Cerebellar nuclear complex (tissue), 1 donor: Measurements from ENCODE around the gene CTIF.
A peak's percentile ranks its signal among the peaks of the same experiment; 100 is the strongest.

Experiments
- DNase-seq, 2 experiments: peaks; one replicate each; lab custom pipeline; 2025; lab: John Stamatoyannopoulos, UW

Gene CTIF

DNA sequence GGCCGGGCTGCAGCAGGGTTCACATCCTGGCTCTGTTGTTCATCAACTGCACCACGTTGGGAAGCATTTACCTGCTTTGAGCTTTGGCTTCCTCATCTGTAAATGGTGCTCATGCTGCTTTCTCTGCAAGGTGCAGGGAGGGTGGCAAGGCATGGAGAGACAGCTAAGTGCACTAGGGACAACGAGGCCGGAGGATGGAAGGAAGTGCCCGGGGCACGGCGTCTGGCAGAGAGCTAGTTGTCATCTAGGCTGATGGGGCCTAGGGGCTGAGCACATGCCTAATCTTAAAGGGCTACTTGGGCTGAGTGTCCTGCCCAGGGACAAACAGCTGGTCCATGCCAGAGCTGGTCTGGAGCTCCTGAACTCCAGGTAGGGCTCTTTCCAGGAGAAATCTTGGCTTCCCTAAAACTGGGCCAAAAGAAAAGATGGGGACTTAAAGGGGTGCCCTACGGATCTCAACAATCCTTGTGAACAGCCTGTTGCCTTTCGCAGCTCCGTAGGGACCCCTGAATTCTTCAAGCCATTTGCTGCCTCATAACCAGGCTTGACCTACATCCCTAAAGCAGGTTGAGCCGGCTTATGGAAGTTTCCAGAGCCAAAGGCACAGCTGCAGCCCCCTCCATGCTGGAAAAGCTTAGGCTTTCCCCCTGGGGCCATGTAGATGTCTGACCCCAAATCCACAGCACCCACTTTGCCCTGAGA, 281.1 kb downstream of the CTIF start:
- no peak for DNase-seq

DNA sequence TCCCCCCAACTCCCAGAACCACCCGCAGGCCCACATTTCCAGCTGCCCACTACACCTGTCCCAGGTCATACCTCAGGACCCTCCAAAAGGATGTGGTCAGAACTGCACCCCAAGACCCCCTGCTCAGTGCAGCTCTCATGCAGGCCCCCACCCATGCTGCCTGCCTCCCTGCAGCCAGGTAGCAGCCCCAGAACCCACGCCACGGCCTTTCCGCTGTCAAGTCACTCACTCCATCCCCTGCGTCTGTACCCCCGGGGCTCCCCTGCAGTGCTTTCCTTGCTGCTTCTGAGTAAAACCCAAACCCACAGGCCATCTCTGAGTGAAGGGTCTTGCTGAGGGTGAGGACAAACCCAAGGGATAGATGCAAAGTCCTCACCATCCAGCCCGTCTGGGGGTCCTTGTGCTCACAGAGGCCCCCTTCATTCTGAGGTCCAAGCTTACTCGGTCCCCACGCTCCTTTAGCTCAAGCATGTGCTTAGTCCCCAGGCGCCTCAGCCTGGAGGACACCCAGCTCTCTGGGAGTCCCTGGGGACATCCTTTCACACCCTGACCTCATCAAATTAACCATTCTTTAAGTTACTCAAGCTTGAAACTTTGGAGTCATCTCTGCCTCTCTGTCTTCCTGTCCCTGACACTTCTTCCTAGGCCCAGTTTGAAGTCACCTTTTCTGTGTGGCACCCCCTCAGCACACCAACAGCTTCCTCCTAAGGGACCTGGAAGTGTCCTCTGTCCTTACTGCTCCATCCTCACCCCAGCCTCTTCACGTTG, 281.8 kb downstream of the CTIF start:
- no peak for DNase-seq

DNA sequence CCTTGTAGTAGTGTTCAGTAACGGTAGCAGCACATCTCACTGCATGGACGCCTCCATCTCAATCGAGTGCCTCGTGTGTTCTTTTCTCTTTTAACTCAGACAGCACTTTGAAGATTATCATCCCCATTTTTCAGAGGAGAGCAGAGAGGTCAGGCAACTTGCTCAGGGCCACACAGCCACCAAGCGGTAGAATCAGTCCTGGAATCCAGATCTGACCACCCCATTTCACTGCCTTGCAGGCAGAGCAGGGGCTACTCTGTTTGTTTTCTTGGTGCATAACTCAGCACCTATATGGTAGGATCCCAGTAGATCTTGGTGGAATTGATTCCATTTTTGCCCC, 282.4 kb downstream of the CTIF start:
- DNase-seq: no peak

DNA sequence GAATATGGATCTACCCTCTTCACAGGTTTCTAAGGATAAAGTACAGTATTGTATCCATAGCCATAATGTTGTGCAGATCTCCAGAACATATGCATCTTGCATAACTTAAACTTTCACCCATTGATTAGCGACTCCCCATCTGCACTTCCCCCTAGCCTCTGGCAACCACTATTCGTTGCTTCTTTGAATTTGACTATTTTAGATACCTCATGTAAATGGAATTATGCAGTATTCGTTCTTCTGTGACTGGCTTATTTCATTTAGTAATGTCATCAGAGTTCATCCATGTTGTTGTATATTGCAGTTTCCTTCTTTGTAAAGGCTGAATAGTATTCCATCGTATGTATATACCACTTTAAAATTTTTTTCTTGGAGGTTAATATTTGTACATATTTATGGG, 283.0 kb downstream of the CTIF start:
- no peak for DNase-seq

DNA sequence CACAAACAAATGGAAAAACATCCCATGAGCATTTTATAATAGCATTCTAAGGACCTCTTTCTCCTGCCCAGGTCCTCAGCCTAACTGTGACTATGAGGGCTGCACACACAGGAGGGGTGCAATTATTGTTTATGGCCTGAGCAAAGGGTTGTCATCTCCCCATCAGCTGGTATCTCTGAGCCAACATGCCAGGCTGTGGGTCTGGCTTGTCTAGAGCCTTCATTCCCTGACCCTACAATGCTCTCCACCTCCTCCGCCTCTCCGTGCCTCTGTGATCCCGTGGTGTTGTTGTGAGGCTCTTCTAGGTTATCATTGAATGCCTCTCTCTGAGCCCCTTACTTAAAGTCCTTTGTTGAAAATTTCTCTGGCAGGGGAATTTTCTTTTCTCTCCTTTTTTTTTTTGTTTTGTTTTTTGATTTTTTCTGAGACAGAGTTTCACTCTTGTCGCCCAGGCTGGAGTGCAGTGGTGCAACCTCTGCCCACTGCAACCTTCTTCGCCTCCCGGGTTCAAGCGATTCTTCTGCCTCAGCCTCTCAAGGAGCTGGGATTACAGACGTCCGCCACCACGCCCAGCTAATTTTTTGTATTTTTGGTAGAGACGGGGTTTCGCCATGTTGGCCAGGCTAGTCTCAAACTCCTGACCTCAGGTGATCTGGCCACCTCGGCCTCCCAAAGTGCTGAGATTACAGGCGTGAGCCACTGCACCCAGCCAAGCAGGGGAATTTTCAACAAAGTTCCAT, 285.6 kb downstream of the CTIF start:
- no peak for DNase-seq

DNA sequence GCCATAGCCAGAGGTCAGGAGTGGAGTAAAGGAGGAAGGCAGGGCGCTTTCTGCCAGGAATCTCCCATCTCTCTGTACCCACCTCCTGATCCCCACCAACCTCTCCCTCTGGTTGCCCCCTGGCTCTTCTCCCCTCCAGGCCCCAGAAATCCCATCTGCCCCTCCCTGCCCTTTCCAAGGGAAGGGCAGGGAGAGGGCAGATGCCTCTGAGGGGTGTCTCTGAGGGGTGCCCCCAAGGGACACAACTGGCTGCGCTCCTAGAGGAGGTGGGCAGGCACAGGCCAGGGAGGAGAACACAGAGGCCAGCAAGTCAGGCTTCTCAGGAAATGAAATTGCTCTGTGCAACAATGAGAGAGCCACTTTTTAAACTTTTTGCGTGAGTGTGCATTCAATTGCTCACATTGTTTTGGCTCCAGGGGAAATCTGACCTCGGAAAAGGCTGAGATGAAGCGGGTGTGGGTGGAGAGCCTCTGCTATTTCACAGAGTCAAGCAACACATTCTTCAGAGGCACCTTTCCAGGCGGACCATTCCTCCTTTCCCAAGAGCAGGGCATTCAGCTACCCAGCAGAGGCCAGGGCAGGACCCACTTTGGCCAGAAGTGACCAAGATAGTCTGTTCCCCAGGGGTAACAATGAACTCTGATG, 286.4 kb downstream of the CTIF start:
- DNase-seq: no peak

DNA sequence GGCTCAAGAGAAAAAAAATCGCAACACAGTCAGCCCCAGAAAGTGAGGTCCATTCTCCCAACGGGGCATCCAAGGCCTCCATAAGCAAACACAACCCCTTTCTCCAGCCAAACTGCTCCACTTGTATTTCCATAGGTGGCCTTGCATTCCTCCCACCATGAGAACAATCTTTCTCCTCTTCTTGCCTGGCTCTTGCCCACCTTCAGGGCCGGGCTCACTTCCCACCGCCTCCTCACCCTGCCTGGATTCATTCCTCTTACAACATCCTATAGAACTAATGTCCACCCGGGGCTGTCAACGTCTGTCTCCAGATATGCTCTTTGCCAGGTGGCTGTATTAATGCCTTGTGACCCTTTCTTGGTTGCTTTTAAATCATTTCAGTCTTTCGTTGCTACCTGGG, 287.4 kb downstream of the CTIF start:
- no peak for DNase-seq

DNA sequence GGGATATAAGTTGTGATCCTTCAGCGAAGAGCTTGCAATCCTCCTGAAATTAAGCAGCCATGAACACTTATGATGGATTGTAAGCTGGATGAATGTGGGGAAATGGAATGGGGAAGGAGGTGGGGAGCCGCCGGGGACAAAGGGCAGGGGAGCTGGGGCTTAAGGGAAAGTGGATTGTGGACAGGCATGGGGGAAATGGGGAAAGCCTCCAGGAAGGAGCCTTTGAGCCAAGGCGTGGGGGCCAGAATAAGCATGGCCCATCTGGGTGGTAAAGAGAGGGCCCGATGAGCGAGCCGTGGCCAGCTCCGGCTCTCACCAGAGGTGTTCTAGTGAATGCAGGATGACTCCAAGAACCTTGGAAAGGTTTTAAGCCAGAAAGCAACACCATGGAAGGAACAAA, 288.0 kb downstream of the CTIF start:
- no peak for DNase-seq

DNA sequence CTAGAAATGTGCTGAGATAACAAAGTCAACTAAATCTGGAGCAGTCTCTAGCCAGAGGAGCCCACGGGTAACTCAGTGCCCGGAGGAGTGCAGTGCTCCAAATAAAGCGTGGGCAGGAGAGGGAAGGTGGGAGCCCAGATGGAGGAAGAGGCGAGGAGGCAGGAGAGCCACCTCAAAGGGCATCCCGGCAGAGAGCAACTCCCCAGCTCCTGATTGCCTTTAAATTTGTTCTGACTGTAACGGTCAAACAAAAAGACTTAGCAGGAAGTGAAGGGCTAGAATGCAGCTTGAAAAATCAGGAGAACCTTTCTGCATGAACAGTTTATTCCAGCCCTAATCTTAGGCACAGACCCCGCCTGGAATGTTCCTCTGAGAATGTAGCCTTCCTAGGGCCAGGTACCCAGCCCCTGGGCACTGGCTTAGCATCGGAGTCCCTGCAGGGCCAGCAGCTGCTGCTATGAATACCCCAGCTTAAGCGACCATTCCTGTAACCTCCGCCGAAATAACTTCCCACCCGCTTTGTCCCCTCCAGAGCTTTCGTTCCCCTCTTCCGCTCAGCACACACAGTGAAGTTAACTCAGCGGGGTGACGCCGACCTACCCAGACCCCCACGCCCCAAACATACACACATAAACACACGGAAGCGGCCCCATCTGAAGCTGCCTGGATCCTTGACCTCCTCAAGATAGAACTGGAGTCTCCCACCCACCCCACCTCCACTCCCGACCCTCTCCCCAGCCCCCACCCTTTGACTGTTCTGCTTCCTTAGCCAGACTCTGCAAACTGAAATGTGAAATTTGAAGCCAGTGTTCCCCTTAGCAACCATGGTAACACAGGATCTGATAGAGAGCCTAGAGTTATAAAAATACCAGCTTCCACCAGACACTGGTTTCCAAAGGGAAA, 288.7 kb downstream of the CTIF start:
- DNase-seq: no peak

DNA sequence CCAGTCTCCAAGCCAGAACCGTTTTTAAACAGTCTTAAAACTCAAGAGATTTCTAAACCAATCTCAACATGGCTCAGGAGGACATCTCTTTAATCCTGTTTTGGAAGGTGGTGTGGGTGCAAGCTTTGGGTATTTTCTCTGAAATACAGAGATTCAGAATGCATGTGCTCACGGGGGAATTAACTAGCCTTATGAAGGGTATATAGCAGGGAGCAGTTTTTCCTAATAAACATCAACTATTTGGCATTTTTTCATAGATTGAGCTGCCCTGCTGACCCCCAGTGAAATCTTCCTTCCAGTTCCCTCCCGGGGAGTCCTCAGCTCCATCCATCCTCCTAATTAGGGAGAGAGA, 289.3 kb downstream of the CTIF start:
- no peak for DNase-seq

DNA sequence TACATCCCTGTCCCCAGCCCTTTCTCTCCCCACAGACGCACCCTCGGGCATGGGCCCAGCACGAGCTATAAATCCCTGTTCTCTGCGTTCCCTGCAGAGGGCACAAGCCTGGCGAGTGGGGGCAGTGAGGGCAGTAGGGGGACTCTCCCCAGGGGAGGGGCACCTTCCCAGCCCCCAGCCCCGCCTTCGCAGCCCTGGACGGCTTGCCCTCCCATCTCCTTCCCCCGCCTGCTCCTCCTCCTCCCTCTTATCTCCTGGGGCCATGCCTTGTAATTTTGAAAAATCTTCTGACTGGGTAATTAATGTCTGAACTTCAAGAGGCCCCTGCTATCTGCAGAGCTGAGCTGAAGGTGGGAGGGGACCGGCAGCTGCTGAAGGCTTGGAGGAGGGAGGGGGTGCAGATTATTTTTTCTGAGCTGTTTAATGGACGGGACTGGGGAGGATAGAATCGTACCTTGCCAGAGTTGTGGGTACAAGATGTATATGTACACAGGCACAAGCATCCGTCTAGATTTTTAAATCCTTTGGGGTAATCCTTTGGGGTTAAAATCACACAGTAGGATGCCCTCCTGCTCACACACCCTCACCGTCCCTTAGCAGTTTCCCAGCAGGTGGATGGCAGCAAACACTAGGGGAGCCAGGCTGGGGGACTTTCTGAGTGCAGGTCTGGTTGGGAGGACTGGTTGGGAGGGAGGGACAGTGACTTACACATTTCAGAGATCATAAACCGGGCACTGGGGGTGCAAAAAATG, 290.0 kb downstream of the CTIF start:
- DNase-seq: no peak

DNA sequence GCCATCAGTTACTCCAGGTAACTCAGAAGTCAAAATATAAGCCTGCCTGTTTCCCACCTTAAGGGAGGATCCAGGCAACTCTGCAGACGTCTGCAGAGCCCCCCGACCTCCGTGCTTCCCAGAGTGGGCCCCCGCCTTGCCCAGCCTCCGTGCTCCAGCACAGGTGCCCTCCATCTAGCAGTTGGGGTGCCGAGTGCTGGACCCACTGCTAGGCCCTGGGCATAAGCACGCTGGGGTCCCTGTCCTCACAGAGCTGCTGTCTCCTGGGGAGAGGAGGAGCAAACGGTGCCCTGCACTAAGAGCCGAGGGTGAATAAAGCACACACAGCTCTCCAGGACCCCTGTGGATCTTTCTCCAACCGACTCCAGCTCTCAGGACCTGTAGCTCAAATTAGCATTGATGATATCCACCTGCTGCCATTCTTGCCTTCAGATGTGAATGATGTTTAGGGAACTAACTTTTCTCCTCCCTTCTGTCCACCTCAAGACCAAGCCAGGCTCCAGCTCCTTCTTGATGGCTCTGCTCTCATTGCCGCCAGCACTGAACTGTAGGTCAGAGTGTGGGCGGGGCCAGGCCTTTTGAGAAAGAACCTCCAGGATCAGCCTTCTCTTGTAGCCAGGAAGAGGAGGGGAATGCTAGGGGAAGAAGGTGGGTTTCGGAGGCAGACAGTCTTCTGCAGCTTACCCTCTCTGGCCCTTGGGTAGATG, 290.8 kb downstream of the CTIF start:
- DNase-seq: no peak

DNA sequence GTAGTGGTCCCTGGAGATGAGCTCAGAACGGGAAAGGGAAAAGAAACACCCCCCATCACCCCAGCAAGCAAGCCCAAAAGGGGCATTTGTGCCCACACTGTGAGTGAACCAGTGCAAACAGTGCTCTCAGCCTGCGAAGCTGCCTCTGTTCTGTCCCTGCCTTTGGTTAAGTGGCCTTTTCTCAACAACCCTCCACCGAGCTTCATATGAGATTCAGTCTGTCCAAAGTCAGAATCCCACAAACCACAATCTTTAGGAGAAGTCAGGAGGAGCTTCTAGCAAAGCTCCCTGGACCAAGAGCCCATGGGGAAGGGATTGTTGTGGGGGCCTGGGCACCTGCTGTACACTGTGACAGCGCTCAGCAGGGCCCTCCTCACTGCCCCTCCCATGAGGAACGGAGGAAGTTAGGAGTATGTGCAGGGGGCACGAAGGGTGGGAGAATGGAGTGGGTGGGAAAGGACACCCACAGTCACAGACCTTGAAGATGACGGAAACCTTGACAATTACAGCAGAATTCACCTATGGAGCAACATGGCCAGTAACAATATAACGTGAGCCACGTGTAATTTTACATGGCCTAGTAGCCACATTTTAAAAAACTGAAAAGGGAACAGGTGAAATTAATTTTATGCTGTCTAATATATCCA, 292.4 kb downstream of the CTIF start:
- DNase-seq: no peak

DNA sequence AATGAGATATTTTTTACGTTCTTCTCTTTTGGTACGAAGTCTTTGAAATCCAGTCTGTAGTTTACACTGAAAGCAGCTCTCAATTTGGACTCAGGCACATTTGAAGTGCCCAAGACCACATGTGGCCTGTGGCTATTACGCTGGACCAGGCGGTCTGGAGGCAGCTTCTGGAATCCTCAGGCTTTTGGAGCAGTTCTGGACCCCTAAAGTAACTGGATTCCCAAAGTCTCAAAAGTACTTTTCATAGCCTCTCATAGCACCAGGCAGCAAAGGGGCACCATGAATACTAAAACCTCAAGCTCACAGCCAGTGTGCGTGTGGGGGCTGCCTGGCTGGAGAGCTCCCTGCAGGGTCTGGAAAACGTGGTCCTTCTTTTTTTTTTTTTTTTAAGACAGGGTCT, 293.0 kb downstream of the CTIF start:
- no peak for DNase-seq

DNA sequence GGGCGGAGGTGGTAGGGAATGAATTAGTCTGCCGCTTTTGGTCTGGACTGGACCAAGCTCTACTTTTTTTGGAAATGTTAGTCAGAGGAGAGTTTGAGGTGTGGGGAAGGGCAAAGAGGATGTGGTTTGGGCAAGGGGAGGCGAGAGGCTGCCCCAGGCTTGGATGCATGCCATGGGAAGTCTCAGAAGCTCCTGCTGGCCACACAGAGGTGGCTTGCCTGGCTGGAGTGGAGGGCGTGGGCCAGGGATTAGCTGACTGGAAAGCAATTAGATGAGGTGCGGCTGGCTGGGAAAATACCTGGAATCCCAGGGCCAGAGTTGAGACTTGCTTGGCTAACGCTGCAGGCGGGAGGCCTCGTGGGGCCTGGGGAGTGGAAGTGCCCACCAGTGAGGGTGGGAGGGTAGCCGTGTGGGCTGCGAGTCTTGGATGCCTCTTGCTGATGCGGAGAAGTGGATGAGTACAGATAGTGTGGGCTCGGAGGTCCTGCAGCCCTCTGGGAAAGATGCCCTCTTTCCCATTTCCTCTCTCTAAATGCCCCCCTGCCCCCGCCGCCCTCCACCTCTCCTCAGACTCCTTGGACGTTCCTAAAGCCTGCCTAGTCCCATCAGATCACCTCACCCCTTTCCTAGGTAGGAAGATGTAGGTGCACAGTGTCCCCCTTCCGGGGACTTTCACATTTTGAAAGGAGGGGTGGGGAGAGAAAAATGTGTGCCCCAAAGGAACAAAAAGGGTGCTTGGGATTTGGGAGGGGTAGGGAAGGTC, 294.3 kb downstream of the CTIF start:
- no peak for DNase-seq

DNA sequence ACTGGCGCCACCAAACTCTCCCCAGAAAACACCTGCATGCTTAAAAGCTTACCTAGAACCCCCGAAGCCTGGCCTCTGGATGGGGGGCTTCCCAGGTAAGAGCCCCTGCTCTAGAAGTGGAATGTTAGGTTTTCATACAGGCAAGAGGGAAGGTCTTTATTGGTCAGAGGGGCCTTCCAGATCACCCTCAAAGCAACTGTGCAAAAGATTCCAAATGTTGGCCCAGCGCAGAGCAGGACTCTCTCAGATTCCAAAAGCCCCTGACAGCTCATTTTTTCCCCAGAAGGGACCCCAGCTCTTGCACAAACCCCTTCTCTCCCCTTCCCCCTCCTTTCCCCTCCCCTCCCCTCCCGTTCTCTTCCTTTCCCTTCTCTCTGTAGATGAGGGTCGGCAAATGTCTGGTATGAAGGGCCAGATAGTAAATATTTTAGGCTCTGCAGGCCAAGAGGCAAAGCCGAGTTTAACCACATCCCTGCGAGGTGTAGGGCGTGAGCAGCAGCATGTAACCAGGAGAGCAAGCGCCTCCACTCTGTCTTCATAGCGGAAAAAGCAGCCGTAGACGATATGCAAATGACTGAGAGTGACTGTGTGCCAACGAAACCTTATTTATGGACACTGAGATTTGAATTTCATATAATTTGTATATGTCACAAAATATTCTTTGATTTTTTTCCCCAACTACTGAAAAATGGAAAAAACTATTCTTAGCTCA, 295.0 kb downstream of the CTIF start:
- no peak for DNase-seq

DNA sequence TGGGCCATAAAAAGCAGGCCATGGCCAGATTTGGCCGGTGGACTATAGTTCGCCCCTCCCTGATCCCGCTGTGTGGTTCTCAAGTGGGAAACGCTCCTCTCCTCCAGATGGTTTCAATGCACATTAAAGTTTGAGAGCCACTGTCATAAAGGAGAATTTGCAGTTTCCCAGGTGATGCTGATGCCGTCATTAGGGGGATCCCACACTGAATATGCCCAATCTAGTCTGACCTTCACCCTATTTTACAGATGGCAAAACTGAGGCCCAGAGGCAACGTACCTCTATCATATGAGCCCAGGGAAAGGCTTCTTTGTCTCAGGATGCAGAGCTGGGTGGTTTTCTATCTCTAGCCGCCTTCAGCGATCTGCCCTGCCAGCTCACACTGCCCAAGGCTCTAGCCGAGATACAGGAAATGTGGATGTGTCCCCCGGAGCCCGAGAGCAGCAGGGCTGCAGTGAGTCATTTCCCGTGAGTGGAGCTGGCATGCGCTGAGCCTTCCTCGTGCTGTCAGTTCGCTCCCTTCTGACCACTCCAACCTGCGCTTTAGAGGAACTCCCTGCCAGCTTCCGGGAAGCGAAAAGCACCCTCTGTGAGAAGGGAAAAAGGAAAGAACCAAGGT, 295.7 kb downstream of the CTIF start:
- peak; percentile 34 to 52 for DNase-seq

DNA sequence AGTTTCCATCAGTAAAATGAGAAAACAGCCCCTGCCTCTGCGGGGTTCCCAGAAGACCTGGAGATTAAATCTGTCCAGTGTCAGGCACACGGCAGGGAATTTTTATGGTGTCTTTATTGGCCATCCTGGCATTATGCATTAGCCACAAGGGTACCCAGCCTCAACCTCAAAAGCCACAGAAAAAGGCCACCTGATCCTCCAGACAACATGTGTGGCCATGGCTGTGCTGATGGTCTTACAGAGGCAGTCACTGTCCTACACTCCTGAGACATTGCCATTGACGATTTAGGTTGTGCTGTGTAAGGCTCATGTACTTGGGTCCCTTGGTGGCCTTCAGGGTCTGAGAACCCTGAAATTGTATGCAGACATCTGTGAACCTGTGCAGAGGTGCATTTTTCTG, 296.3 kb downstream of the CTIF start:
- DNase-seq: no peak
